Neutrophil (primary cell): ENCODE results near the gene ATF6.

Experiments used
- H3K27ac ChIP-seq: fragments of 200-600 bp; sonication (generic); 2 replicates; pipeline ENCODE4 v1.5.1; 2016; ENCODE audit warnings: mild to moderate bottlenecking, moderate library complexity
- H3K27me3 ChIP-seq: fragments of 200-600 bp; sonication (generic); 2 replicates; pipeline ENCODE4 v1.6.0; 2016; ENCODE audit warnings: mild to moderate bottlenecking
- H3K36me3 ChIP-seq: fragments of 200-600 bp; sonication (generic); 2 replicates; pipeline ENCODE4 v1.5.1; 2017
- H3K4me1 ChIP-seq, 2 experiments: fragments of 200-600 bp in 1 of 2; sonication (generic) in 1 of 2; 1 replicate in 1 of 2; 2 replicates in 1 of 2; pipeline versions ENCODE4 v1.5.1 to v1.6.1; 2013 to 2016; ENCODE audit warnings: low read depth in 1 of 2, low read length in 1 of 2, mild to moderate bottlenecking in 1 of 2, moderate library complexity in 1 of 2; ENCODE audit not compliant: control insufficient read depth in 1 of 2, insufficient read depth in 1 of 2
- H3K4me3 ChIP-seq, 2 experiments: fragments of 200-600 bp in 1 of 2; sonication (generic) in 1 of 2; 1 replicate in 1 of 2; 2 replicates in 1 of 2; pipeline ENCODE4 v1.5.1; 2013 to 2016; ENCODE audit warnings: low read depth in 1 of 2, low read length in 1 of 2, mild to moderate bottlenecking in 1 of 2, moderate library complexity in 1 of 2
- H3K9me3 ChIP-seq: fragments of 200-600 bp; sonication (generic); 2 replicates; pipeline ENCODE4 v1.5.1; 2016
- TF ChIP-seq, protein P1 (sequence below): fragments of 200-600 bp; sonication (generic); IDR thresholded peaks from 2 replicates; pipeline ENCODE4 v1.5.1; 2016; ENCODE audit warnings: antibody characterized with exemption

The ATF6 gene

DNA sequence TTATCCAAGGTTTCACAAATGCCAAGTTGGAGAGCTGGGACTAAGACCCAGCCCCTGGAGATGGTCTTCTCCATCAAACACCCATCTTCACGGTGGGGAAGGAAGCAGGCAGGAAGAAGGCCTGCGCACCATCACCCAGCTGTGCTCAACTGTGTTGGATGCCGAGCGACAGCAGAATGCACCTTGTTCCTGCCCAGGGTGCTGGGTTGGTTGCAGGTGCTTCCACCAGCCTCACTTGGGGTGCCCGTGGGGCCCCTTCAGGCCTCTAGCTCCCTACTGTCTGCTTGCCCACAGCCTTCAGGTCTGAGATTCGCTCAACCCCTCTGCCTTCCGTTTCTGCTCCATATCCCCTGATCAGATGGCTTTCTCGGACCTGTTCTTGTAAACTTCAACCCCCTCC is 215.0 kb downstream of the ATF6 start:
- Histone ChIP-seq H3K4me3 (no peak overlapping the region), H3K4me1 (peaks cover 0 to 1% of the 10 kb centered on the region in 2 experiments), H3K9me3 (no peaks in the 10 kb centered on the region), H3K36me3 (no peaks in the 10 kb centered on the region), H3K27ac (no peak overlapping the region), H3K27me3 (no peaks in the 10 kb centered on the region)
- TF ChIP-seq, protein P1, sequence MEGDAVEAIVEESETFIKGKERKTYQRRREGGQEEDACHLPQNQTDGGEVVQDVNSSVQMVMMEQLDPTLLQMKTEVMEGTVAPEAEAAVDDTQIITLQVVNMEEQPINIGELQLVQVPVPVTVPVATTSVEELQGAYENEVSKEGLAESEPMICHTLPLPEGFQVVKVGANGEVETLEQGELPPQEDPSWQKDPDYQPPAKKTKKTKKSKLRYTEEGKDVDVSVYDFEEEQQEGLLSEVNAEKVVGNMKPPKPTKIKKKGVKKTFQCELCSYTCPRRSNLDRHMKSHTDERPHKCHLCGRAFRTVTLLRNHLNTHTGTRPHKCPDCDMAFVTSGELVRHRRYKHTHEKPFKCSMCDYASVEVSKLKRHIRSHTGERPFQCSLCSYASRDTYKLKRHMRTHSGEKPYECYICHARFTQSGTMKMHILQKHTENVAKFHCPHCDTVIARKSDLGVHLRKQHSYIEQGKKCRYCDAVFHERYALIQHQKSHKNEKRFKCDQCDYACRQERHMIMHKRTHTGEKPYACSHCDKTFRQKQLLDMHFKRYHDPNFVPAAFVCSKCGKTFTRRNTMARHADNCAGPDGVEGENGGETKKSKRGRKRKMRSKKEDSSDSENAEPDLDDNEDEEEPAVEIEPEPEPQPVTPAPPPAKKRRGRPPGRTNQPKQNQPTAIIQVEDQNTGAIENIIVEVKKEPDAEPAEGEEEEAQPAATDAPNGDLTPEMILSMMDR = no peak

DNA sequence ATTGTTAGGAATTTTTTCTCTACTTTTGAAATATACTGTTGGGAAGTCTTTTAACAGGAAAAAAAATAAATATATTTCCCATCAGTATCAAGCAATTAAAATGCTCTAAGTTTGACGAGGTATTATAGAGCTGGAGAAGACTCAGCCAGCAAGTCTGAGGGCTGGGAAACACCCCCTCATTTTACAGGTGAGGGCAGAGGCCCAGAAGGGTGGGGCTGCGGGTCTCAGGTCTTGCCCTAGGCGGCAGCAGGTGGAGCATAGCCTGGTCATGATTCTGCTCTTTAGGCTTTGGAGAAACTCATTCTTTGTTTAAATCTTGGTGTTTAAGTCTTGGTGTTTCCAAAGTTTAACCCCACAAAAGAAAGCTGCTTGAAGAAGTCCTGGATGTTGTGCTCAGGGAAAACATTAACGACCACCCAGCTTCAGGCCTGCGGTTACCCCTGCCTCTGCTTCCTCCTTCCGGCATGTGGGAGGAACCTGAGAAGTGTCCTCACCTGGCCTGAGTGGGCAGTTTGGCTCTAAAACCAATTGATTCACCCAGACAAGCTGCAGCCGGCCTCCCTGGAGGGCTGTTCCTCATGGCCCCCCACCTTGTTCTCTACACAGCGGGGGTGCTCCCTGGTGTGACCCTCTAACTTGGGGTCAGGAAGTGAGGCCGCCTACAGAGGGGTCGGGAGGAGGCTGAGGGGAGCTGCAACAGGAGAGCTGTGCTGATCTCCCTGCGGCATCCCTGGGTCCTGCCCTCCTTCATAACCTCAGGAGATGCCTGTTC is 215.8 kb downstream of the ATF6 start:
- TF ChIP-seq, protein P1 = no peak
- H3K9me3 ChIP-seq = no peaks in the 10 kb centered on the region
- no peak overlapping the region for H3K4me3 ChIP-seq
- H3K27ac ChIP-seq = no peak overlapping the region
- no peaks in the 10 kb centered on the region for H3K36me3 ChIP-seq
- no peaks in the 10 kb centered on the region for H3K4me1 ChIP-seq
- H3K27me3 ChIP-seq = no peaks in the 10 kb centered on the region

DNA sequence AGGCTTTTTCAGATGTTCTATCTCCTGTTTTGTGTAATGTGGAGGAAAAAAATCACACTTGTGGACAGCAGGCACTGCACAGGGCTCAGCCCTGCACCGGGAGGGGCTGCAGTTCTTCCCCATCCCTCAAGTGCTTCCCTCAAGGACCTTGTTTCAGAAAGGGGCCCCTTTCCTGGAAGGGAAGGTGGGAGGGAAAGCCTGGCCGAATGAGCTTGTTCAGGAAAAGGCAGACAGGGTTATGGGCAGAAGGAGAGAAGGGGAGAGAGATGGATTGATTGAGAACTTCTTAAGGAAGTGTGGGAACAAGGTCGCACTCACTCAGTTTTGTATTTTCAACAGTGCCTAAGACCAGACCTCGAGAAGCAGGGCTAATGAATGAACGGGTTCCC is 216.4 kb downstream of the ATF6 start:
- no peak overlapping the region for H3K27ac ChIP-seq
- H3K4me1 ChIP-seq = no peaks in the 10 kb centered on the region
- TF ChIP-seq, protein P1 = no peak
- H3K27me3 ChIP-seq = no peaks in the 10 kb centered on the region
- H3K4me3 ChIP-seq = no peak overlapping the region
- H3K9me3 ChIP-seq = no peaks in the 10 kb centered on the region
- no peaks in the 10 kb centered on the region for H3K36me3 ChIP-seq

DNA sequence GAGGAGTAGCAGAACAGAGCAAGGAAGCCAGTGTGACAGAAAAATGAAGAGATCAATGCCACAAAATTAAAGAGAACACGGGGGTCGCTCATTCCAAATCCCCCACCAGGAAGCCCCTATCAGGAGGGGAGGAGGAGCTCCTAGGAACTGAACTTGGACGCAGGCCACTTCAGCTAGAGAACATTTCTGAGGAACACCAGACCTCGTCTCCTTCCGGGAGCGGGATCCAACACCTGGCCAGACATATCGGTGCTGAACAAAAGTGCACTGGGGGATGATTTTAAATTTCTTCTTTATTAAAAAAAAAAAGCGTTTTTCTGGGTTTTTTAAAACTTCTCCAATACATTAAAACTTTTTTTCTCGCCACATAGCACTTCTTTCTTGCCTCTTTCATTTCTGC is 216.8 kb downstream of the ATF6 start:
- no peaks in the 10 kb centered on the region for H3K9me3 ChIP-seq
- H3K36me3 ChIP-seq = no peaks in the 10 kb centered on the region
- H3K27me3 ChIP-seq = no peaks in the 10 kb centered on the region
- TF ChIP-seq, protein P1 = no peak
- no peak overlapping the region for H3K4me3 ChIP-seq
- no peaks in the 10 kb centered on the region for H3K4me1 ChIP-seq
- H3K27ac ChIP-seq = no peak overlapping the region

DNA sequence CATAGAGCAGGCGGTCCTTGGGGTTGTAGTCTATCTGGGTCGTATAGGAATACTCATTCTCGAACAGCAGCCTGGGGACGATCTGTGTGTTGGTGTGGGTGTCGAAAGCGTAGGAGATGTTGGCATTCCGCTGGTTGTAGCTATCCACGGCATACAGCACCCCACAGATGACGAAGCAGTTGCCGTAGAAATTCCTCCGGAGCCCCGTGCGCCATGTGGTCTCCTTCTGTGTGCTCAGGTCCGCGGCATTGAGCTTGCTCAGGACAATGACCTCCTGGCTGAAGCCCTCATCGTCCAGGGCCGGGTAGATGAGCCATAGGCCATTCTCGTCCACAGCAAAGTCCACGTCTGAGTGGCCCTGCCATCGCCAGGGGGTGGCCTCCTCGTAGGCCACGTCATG is 217.6 kb downstream of the ATF6 start:
- H3K9me3 ChIP-seq = no peaks in the 10 kb centered on the region
- no peak overlapping the region for H3K27ac ChIP-seq
- H3K36me3 ChIP-seq = no peaks in the 10 kb centered on the region
- peaks cover 6 to 7% of the 10 kb centered on the region in 2 experiments for H3K4me1 ChIP-seq
- H3K27me3 ChIP-seq = no peaks in the 10 kb centered on the region
- H3K4me3 ChIP-seq = no peak overlapping the region
- TF ChIP-seq, protein P1 = no peak
